ENCODE measurements around the gene TMEM17.

TMEM17 gene

GRCh38 chr2:62492048-62492447 lies 13.9 kb downstream of the TMEM17 start:
- Mint-ChIP-seq H3K27me3 (ENCODE audit: low read depth) (peaks cover 13% of the 10 kb centered on the region), H3K27ac (no peak overlapping the region), H3K4me1 (ENCODE audit: low read depth) (no peaks in the 10 kb centered on the region), H3K4me3 (no peak overlapping the region), H3K9me3 (no peaks in the 10 kb centered on the region), H3K36me3 (ENCODE audit: low read depth) (no peaks in the 10 kb centered on the region)

- Mint-ChIP-seq H3K4me1 (ENCODE audit: low read depth) (no peaks in the 10 kb centered on the region), H3K27ac (no peak overlapping the region), H3K4me3 (no peak overlapping the region), H3K9me3 (no peaks in the 10 kb centered on the region), H3K36me3 (ENCODE audit: low read depth) (no peaks in the 10 kb centered on the region), H3K27me3 (ENCODE audit: low read depth) (peaks cover 17% of the 10 kb centered on the region)
Measured at GRCh38 chr2:62489702-62490101, 16.3 kb downstream of the TMEM17 start.

GRCh38 chr2:62489162-62489561 lies 16.8 kb downstream of the TMEM17 start:
- H3K4me1 Mint-ChIP-seq (ENCODE audit: low read depth) = no peaks in the 10 kb centered on the region
- H3K9me3 Mint-ChIP-seq = no peaks in the 10 kb centered on the region
- H3K27me3 Mint-ChIP-seq (ENCODE audit: low read depth) = peaks cover 14% of the 10 kb centered on the region
- H3K27ac Mint-ChIP-seq = no peak overlapping the region
- no peaks in the 10 kb centered on the region for H3K36me3 Mint-ChIP-seq (ENCODE audit: low read depth)
- H3K4me3 Mint-ChIP-seq = no peak overlapping the region

- no peak overlapping the region for H3K4me3 Mint-ChIP-seq
- H3K27me3 Mint-ChIP-seq (ENCODE audit: low read depth) = peaks cover 4% of the 10 kb centered on the region
- H3K4me1 Mint-ChIP-seq (ENCODE audit: low read depth) = no peaks in the 10 kb centered on the region
- H3K9me3 Mint-ChIP-seq = no peaks in the 10 kb centered on the region
- no peak overlapping the region for H3K27ac Mint-ChIP-seq
- no peaks in the 10 kb centered on the region for H3K36me3 Mint-ChIP-seq (ENCODE audit: low read depth)
Measured at GRCh38 chr2:62486439-62486765, 19.6 kb downstream of the TMEM17 start.

- Mint-ChIP-seq H3K27ac (no peak overlapping the region), H3K4me3 (no peak overlapping the region), H3K4me1 (ENCODE audit: low read depth) (no peaks in the 10 kb centered on the region), H3K36me3 (ENCODE audit: low read depth) (no peaks in the 10 kb centered on the region), H3K9me3 (no peaks in the 10 kb centered on the region), H3K27me3 (ENCODE audit: low read depth) (peaks cover 4% of the 10 kb centered on the region)
Measured at GRCh38 chr2:62485761-62486438, 20.1 kb downstream of the TMEM17 start.

- H3K27me3 Mint-ChIP-seq (ENCODE audit: low read depth) = peaks cover 8% of the 10 kb centered on the region
- no peaks in the 10 kb centered on the region for H3K36me3 Mint-ChIP-seq (ENCODE audit: low read depth)
- H3K9me3 Mint-ChIP-seq = no peaks in the 10 kb centered on the region
- H3K27ac Mint-ChIP-seq = no peak overlapping the region
- H3K4me1 Mint-ChIP-seq (ENCODE audit: low read depth) = no peaks in the 10 kb centered on the region
- no peak overlapping the region for H3K4me3 Mint-ChIP-seq
Measured at GRCh38 chr2:62482558-62483352, 23.2 kb downstream of the TMEM17 start.

- Mint-ChIP-seq H3K36me3 (ENCODE audit: low read depth) (no peaks in the 10 kb centered on the region), H3K4me1 (ENCODE audit: low read depth) (no peaks in the 10 kb centered on the region), H3K4me3 (no peak overlapping the region), H3K27me3 (ENCODE audit: low read depth) (peaks cover 4% of the 10 kb centered on the region), H3K27ac (no peak overlapping the region), H3K9me3 (no peaks in the 10 kb centered on the region)
Measured at GRCh38 chr2:62479917-62480316, 26.1 kb downstream of the TMEM17 start.

GRCh38 chr2:62478093-62478580 lies 27.9 kb downstream of the TMEM17 start:
- Mint-ChIP-seq H3K9me3 (no peaks in the 10 kb centered on the region), H3K27ac (no peak overlapping the region), H3K4me3 (no peak overlapping the region), H3K27me3 (ENCODE audit: low read depth) (peaks cover 9% of the 10 kb centered on the region), H3K4me1 (ENCODE audit: low read depth) (no peaks in the 10 kb centered on the region), H3K36me3 (ENCODE audit: low read depth) (no peaks in the 10 kb centered on the region)

- Mint-ChIP-seq H3K4me3 (no peak overlapping the region), H3K27me3 (ENCODE audit: low read depth) (peaks cover 9% of the 10 kb centered on the region), H3K4me1 (ENCODE audit: low read depth) (no peaks in the 10 kb centered on the region), H3K27ac (no peak overlapping the region), H3K9me3 (no peaks in the 10 kb centered on the region), H3K36me3 (ENCODE audit: low read depth) (no peaks in the 10 kb centered on the region)
Measured at GRCh38 chr2:62477573-62477972, 28.4 kb downstream of the TMEM17 start.

GRCh38 chr2:62475172-62476011 lies 30.6 kb downstream of the TMEM17 start:
- H3K27ac Mint-ChIP-seq = no peak overlapping the region
- no peaks in the 10 kb centered on the region for H3K4me1 Mint-ChIP-seq (ENCODE audit: low read depth)
- H3K36me3 Mint-ChIP-seq (ENCODE audit: low read depth) = no peaks in the 10 kb centered on the region
- no peaks in the 10 kb centered on the region for H3K9me3 Mint-ChIP-seq
- H3K4me3 Mint-ChIP-seq = no peak overlapping the region
- peaks cover 9% of the 10 kb centered on the region for H3K27me3 Mint-ChIP-seq (ENCODE audit: low read depth)

- no peaks in the 10 kb centered on the region for H3K9me3 Mint-ChIP-seq
- H3K4me3 Mint-ChIP-seq = no peak overlapping the region
- no peak overlapping the region for H3K27ac Mint-ChIP-seq
- no peaks in the 10 kb centered on the region for H3K36me3 Mint-ChIP-seq (ENCODE audit: low read depth)
- peaks cover 7% of the 10 kb centered on the region for H3K27me3 Mint-ChIP-seq (ENCODE audit: low read depth)
- no peaks in the 10 kb centered on the region for H3K4me1 Mint-ChIP-seq (ENCODE audit: low read depth)
Measured at GRCh38 chr2:62474176-62474575, 31.8 kb downstream of the TMEM17 start.

- Mint-ChIP-seq H3K4me3 (no peak overlapping the region), H3K9me3 (no peaks in the 10 kb centered on the region), H3K4me1 (ENCODE audit: low read depth) (no peaks in the 10 kb centered on the region), H3K27me3 (ENCODE audit: low read depth) (peaks cover 5% of the 10 kb centered on the region), H3K27ac (no peak overlapping the region), H3K36me3 (ENCODE audit: low read depth) (no peaks in the 10 kb centered on the region)
Measured at GRCh38 chr2:62473246-62473827, 32.7 kb downstream of the TMEM17 start.

- H3K27me3 Mint-ChIP-seq (ENCODE audit: low read depth) = peaks cover 5% of the 10 kb centered on the region
- H3K27ac Mint-ChIP-seq = no peak overlapping the region
- no peaks in the 10 kb centered on the region for H3K36me3 Mint-ChIP-seq (ENCODE audit: low read depth)
- no peak overlapping the region for H3K4me3 Mint-ChIP-seq
- no peaks in the 10 kb centered on the region for H3K4me1 Mint-ChIP-seq (ENCODE audit: low read depth)
- H3K9me3 Mint-ChIP-seq = no peaks in the 10 kb centered on the region
Measured at GRCh38 chr2:62472312-62472711, 33.7 kb downstream of the TMEM17 start.

GRCh38 chr2:62471816-62472215 lies 34.2 kb downstream of the TMEM17 start:
- Mint-ChIP-seq H3K36me3 (ENCODE audit: low read depth) (no peaks in the 10 kb centered on the region), H3K4me3 (no peak overlapping the region), H3K9me3 (no peaks in the 10 kb centered on the region), H3K27me3 (ENCODE audit: low read depth) (peaks cover 5% of the 10 kb centered on the region), H3K4me1 (ENCODE audit: low read depth) (no peaks in the 10 kb centered on the region), H3K27ac (no peak overlapping the region)

Measured in T-helper 1 cell treated with Interleukin-12 subunit alpha and Interleukin-12 subunit beta and Interleukin-4 antibody, amounts not matched to agents 30 μg/mL and 1 μg/mL, for 36 hours (primary cell).